SK-N-MC (cell line): Measurements from ENCODE around the gene GPATCH2.

ENCODE experiments used
- EZH2 ChIP-seq: fragments of 200-600 bp; sonication (generic); IDR thresholded peaks from one replicate; pipeline ENCODE4 v1.6.1; 2017; ENCODE audit warnings: antibody characterized with exemption
- POLR2AphosphoS5 ChIP-seq: IDR thresholded peaks from 2 replicates; pipeline ENCODE4 v1.6.1; 2012; ENCODE audit warnings: mild to moderate bottlenecking, low read depth, low read length, borderline replicate concordance

DNA sequence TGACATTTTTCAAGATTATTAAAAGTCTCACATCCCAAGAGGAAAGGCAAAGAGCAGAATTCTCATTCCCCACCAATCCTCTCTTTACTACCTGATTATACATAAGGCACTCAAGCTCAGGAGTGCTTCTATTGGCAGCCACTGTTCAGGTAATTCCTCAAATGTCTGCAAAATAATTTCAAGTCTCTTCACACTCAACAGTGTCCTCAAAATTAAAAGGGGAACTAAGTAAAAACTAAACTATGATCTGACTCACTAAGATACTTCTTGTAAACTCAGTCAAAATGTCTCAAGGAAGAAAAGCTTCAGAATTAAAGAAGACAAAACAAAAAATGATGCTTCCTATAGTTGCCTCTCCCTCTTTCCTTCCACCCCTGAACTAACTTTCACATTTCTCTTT lies 135.6 kb downstream of the GPATCH2 start:
- TF ChIP-seq POLR2AphosphoS5 (no peak), EZH2 (no peak)
